ENCODE data around the gene CRTC1.

Gene CRTC1, protein sequence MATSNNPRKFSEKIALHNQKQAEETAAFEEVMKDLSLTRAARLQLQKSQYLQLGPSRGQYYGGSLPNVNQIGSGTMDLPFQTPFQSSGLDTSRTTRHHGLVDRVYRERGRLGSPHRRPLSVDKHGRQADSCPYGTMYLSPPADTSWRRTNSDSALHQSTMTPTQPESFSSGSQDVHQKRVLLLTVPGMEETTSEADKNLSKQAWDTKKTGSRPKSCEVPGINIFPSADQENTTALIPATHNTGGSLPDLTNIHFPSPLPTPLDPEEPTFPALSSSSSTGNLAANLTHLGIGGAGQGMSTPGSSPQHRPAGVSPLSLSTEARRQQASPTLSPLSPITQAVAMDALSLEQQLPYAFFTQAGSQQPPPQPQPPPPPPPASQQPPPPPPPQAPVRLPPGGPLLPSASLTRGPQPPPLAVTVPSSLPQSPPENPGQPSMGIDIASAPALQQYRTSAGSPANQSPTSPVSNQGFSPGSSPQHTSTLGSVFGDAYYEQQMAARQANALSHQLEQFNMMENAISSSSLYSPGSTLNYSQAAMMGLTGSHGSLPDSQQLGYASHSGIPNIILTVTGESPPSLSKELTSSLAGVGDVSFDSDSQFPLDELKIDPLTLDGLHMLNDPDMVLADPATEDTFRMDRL

DNA sequence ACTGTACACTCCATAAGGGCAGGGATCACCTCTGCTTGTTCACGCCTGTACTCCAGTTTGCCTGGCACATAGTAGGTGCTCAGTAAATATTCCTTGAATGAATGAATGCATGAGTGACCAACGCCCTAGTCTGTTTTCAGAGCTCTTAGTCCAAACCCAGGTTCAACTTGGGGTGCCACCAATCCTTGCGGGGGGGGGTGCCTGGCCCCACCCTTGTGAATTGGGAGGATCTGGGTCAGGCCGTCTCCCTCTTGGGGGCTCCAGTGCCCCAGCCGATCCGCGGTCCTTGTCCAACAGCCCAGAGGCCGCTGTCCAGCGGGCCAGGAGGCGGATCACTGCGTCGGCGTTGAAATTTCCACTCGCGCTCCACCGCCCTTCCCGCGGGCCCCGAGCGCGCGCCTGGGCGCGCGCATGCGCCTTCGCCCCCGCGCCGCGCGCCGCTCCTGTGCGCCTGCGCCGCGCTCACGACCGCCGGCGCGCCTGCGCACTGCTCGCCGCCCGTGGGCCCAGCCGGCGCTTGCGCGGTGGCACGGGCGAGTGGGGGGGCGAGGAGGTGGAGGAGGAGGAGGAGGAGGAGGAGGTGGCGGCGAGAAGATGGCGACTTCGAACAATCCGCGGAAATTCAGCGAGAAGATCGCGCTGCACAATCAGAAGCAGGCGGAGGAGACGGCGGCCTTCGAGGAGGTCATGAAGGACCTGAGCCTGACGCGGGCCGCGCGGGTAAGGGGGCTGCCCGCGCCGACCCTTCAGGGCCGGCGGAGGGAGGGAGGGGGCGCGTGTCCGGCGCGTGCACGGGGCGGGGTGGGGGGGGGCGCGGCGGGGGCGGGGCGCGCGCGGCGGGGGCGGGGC lies at the start of gene CRTC1:
CRTC1 (plus strand) TSS at position 572 of the 849 bp plus-strand sequence; CDS start at position 595, 23 bp downstream.
- peak within 1 kb of the TSS in 20 of 21 experiments; percentile 49 to 94 (median 84) for H3K27ac ChIP-seq
- peak within 1 kb of the TSS; percentile 43 to 55 (median 46) for H3K4me3 ChIP-seq

DNA sequence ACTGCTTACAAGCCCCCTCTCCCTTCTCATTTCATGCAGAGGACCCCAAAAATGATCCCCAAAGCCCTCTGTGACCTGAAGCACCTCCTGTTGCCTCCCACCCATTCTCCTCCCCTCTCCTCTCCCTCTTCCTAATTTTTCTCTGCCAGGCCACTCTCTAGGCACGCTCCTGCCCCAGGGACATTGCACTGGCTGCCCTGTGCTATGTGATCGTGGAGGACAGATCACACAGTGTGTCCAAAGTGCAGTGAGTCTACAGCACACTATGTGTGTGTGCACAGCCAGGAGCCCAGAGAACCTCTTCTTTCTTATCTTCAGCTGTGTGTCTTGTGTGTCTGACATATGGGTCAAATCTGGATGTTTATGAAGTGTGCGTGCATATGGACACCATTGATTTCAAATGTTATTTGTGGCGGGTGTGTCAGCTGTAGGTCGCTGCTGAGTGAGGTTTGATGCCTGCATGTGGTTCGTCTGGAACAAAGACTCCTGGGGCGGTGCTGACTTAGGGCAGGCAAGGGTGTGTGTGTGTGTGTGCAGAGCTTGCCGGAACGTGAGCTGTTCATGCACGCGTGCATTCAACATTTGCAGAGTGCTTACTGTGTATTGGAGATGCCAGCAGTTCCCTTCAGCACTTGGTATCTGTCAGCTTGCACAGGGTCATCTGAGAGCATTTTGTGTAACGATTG lies 48.7 kb upstream of the CRTC1 start:
- Histone ChIP-seq H3K27ac (no peak overlapping the region), H3K4me3 (no peak overlapping the region)

DNA sequence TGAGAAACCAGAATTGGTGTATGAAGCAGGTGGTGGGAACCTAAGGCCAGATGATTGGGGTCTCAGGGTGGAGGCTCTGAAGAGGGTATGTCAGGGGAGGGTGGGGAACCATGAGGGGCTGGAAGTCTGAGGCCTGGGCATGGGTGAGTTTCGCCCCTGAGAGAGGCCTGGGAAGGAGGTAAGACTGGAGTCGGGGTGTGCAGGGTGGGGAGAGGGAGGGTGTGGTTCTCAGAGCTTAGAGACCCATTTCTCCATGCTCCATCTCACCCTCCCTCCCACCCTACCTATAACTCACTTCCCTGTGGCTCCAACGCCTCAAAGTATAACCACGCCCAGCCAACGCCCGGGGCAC lies 47.7 kb upstream of the CRTC1 start:
- H3K27ac ChIP-seq: peak overlapping the region in 1 of 21 experiments; percentile 86
- peak overlapping the region in 2 of 7 experiments; percentile 76 to 82 for H3K4me3 ChIP-seq

DNA sequence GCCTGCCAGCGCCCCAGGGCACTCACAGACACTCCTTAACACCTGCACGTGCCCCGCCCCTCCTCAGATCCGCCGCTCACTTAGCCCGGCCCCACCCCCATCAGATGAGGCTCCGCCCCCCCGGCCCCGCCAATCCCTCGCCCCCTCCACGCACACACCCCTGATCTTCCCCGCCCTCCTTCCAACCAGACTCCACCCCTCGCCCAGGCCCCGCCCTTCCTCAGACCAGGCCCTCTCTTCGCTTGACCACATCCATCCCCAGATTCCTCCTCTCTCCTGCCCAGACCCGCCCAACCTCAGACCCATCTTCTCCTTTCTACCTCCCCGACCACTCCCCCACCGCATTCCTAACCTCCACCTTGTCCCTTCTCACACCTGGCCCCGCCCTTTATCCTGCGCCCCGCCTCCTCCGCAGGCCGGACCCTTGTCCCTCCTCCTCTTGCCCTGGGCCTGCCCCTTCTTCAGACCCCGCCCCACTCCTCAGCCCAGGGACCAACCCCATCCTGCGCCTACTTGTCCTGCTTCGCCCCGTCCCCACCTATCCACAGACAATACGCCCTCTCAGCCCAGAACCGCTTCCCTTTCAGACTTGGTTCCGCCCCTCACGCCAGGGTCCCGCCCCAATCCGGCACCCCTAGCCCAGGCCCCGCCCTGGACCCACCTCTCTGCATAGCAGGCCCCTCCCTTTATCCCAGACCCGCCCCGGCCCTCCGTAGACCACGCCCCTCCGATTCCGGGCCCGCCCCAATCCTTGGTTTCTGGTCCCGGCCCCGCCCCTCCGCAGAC lies 47.1 kb upstream of the CRTC1 start:
- peak overlapping the region; percentile 43 to 82 (median 70) for H3K4me3 ChIP-seq
- H3K27ac ChIP-seq: peak overlapping the region in 13 of 21 experiments; percentile 7 to 91 (median 83)

DNA sequence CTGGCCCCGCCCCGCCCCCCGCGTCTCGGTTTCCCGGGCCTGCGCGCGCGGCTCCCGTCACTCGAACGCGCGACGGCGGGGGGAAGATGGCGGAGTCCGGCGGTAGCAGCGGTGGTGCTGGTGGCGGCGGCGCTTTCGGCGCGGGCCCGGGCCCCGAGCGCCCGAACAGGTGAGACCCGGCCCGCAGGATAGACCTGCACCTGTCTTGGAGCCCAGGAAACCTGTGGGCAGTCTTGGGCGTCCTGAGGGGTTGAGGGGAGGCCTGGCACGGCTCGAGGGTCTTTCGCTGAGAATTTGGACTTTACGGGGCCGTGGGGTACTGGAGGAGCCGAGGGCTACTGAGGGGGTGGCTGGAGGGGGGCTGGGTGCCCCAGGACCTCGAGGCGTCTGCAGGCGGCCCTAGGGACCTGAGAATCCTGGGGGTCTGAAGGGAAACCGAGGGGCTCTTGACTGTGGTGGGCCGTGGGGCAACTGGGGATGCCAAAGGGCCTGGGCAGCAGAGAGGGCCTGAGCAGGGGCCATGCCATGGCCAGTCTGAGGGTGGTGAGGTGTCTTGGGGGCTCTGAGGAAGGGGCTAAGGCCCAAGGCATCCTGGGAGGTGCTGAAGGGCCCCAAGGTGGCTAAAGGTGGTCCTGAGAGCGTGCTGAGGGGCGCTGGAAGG lies 46.4 kb upstream of the CRTC1 start, which contains the start of gene KLHL26:
KLHL26 (plus strand) TSS at position 60 of the 661 bp plus-strand sequence; CDS start at position 87, 27 bp downstream.
- Histone ChIP-seq H3K4me3 (peak within 1 kb of the TSS; percentile 43 to 82 (median 70)), H3K27ac (peak within 1 kb of the TSS in 19 of 21 experiments; percentile 37 to 91 (median 73))

DNA sequence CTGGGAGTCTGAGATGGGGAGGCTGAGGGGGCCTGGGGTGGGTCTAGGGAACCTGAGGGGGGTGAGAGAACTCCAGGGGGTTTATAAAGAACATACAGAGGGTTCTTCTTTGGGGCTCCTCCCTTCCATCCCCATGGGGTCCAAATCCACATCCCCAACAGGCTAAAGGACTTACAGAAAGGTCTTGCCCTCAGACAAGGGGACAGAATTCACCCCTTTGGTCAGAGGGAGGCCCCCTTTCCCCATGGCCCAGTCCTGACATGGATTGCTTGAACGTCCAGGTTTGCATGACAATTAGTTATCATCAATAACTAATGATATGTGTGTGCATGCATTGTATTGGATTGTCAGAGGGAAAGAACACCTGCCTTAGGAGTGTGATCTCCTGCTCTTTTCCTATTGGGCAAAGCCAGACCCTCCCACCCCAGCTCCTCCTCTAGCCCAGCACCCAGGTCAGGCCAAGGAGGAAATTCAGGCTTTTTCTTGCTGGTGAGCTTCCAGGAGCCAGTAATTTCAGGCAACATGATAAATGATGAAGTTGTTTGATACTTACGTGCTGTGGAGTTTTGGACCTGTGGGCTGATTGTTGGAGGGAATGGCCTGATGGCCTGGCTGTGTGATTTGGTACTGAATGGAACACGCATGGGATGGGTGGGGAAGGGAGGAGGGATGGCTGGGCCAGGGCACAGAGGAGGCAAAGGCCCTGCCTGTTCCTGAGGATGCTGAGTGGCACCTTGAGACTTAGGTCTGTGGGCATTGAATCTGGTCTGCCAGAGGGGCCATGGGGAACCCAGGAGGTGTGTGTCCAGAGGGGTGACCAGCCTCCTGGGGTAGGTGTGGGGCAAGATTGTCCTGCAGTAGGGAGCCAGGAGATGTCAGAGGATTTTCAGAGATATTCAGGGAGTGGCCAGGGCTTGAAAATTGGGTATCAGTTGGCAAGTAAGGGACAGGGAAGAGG lies 45.5 kb upstream of the CRTC1 start:
- H3K27ac ChIP-seq: peak overlapping the region in 13 of 21 experiments; percentile 56 to 91 (median 85)
- peak overlapping the region in 6 of 7 experiments; percentile 43 to 82 (median 73) for H3K4me3 ChIP-seq

DNA sequence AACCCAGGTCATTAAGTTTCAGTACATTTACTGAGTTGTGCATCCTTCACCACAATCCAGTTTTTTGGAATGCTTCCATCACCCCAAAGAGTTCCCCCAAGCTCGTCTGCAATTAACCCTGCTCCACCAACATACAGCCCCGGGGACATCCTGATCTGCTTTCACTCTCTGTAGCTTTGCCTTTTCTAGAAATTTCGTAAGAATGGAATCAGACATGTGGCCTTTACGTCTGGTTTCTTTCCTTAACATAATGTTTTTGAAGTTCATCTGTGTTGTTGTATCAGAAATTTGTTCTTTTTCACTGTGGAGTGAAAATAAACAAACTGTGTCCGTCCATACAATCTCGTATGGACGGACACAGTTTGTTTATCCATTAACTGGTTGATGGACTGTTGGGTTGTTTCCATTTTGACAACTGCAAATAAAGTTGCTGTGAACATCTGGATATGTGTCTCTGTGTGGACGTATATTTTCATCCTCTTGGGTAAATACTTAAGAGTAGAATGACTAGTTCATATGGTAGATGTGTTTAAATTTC lies 43.7 kb upstream of the CRTC1 start:
- Histone ChIP-seq H3K4me3 (no peak overlapping the region), H3K27ac (no peak overlapping the region)

DNA sequence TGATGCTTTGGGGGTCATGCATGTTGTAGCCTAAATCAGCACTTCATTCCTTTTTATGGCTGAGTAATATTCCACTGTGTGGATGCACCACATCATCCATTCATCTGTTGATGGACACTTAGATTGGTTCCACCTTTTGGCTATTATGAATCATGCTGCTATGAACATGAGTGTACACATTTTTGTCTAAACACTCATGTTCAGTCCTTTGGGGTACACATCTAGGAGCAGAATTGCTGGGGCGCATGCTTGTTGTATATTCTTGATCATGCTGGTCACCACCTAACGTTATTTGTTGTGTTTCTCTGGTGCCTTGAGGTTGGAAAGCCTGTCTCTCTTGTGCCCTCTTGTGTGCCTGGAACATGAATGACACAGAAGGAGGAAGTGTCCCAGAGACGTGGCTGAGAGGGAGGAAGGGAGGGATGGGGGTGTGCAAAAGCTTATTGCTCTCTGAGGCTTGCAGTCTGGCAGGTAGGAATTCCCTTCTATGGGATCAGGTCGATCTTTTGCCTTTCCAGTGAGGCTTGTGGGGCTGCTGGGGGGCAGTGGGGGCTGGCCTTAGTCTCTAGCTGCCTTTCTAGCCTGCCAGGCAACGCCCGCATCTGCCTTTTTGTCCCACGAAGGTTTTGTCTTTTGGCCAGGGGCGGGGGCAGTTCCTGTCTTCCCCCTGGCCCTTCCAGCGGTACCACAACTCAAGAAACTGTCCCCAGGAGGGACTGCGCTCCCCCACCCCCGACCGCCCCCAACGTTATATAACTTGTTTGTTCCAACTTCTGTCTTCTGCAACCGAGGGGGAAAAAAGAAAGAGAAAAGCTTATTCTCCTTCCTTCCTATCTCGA lies 39.1 kb upstream of the CRTC1 start:
- peak overlapping the region in 12 of 21 experiments; percentile 11 to 80 (median 62) for H3K27ac ChIP-seq

DNA sequence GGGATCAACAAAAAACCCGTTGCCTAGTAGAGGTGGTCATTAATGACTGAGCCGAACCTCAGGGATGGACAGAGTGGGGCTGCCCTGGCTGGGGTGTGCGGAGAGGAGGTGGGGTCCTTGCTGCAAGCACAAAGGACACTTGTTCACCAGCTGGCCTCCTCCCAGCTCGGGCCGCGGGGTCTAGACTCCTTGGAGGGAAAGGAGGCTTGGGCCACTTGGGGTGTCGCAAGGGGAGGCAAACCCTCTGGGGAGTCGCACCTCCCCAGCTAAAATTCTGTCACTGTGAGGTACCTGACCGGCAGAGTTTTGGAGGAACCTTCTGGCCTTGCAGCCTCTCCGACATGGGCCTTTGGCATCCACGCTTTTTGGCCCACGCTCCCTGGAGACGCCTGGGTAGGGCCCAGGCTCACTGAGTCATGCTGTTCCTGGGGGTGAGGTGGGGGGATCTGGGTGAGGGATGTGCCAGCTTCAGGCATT lies 38.4 kb upstream of the CRTC1 start:
- H3K4me3 ChIP-seq: peak overlapping the region in 1 of 7 experiments; percentile 4
- peak overlapping the region in 11 of 21 experiments; percentile 11 to 80 (median 63) for H3K27ac ChIP-seq

More for the DNA sequence above, 39.1 kb upstream of the CRTC1 start:
- peak overlapping the region in 1 of 7 experiments; percentile 4 for H3K4me3 ChIP-seq

DNA sequence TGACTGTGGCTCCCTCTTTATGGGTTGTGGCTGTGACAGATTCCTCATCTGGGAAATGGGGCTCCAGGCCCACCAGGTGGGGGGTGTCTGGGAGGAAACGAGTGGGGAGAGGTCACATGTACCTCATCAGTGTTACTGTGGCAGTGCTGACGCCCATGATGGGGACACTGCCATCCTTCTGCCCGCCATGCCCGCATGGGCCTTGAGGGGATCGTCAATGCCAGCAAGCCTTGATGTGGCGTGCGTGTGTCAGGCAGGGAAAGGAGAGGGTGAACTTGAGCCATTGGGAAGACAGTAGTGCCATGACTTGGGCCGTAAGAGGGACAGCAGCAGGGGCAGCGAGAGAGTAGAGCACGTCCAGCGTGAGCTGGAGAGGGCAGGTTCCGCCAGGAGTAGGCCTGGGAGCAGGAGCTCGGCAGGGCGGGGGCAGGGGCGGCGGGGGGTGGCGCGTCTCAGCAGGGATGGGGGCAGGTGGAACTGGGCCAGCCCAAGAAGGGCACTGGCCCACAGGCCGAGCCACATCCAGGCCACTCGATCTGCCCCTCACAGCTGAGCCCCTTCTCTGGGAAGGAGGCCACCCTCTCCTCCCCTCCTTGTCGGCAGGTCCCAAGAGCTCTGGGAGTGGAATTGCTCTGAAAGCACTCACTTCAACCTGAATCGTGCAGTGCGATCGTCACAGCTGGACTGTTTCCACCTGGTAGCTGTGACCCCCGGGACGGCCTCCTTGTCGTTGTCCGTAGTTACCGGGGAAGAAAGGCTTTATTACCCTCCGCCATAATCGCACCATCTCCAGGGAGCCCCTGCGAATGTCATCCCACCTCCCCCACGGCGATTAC lies 36.7 kb upstream of the CRTC1 start:
- no peak overlapping the region for H3K27ac ChIP-seq

DNA sequence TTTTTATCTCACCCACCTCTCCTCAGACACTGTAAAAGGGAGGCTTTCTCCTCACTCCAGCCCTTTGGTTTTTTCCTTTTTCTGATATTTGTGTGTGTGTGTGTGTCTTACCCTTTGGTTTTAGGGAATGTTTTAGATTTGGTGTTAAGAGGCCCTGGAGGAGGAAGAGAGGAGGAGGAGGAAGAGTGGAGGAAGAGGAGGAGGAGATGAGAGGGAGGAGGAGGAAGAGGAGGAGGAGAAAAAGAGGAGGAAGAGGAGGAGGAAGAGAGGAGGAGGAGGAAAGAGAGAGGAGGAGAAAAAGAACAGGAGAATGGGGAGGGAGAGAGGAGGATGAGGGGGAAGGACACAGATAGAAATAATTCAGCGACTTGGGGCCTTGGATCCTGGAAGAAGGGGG lies 36.1 kb upstream of the CRTC1 start:
- H3K4me3 ChIP-seq: no peak overlapping the region
- no peak overlapping the region for H3K27ac ChIP-seq

More for the DNA sequence above, 36.7 kb upstream of the CRTC1 start:
- H3K4me3 ChIP-seq: no peak overlapping the region

DNA sequence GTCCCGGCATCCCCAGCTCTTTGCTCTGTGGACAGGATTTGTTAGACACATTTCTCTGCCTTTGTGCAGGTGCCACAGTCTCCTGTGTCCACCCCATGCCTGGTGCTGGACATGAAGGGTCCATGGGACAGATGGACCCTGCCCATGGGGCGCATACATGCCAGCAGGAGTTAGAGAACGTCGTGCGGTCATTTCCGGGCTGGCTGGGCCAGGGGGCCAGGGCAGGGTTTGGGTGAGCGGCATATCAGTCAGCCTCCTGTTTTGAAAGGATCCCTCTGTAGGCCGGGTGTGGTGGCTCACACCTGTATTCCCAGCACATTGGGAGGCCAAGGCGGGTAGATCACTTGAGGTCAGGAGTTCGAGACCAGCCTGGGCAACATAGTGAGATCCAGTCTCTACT lies 35.7 kb upstream of the CRTC1 start:
- H3K27ac ChIP-seq: peak overlapping the region in 2 of 21 experiments; percentile 32 to 83
- H3K4me3 ChIP-seq: no peak overlapping the region

DNA sequence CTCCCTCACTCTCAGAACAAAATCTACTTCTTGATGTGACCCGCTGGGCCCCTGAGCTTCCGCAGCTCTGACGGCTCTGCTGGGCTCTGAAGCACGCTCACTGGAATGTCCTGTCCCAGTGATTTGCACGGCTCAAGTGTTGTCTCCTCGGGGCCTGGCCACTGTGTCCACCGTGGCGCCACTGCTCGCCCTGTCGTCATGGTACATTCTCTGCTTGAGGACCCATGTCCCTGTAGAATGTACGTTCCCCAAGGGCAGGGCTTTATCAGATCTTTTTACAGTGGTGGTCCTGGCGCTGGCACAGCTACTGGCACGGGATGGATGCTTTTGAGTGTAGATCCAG lies 34.5 kb upstream of the CRTC1 start:
- H3K27ac ChIP-seq: peak overlapping the region in 8 of 21 experiments; percentile 3 to 83 (median 74)
- no peak overlapping the region for H3K4me3 ChIP-seq

DNA sequence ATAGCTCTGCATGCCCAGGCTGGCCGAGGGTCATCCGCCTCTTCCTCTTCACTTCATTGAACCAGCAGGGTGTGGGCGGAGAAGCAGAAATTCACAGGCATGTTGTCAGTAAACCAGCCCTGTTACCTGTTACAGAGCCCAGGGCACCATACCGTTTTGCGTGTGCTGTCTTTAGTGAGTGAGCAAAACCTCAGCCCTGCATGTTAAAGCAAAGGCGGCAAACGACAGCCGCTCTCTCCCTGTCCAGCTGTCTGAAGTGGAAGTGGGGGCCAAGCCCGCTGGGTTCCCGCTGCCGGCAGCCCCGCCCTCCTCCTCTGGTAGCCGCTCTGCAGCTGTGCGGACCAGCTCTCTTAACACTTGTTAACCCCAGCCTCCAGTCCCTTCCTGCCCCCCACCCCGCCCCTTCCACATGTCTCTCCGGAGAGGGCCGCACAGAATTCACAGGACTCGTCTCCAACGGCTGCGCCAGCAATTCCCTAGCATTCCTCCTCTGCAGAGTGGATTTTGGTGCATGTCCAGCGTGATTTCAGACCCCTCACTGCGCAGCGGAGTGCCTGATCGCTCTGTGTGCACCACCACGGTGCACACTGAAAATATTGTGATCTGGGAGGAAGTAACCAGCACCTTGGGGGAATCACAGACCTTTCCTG lies 34.0 kb upstream of the CRTC1 start:
- H3K27ac ChIP-seq: peak overlapping the region in 15 of 21 experiments; percentile 18 to 83 (median 57)
- peak overlapping the region in 1 of 7 experiments; percentile 8 for H3K4me3 ChIP-seq

All from skin epidermis (tissue), 12 donors.